GM12874 (cell line): ENCODE results near the gene TRIM71.

Experiments
- TF ChIP-seq, protein P1 (sequence below): IDR thresholded peaks from 2 replicates; pipeline ENCODE4 v1.5.1; 2011; ENCODE audit warnings: low read depth, mild to moderate bottlenecking, control low read depth, low read length, moderate library complexity; ENCODE audit not compliant: insufficient read depth

TRIM71 gene

DNA sequence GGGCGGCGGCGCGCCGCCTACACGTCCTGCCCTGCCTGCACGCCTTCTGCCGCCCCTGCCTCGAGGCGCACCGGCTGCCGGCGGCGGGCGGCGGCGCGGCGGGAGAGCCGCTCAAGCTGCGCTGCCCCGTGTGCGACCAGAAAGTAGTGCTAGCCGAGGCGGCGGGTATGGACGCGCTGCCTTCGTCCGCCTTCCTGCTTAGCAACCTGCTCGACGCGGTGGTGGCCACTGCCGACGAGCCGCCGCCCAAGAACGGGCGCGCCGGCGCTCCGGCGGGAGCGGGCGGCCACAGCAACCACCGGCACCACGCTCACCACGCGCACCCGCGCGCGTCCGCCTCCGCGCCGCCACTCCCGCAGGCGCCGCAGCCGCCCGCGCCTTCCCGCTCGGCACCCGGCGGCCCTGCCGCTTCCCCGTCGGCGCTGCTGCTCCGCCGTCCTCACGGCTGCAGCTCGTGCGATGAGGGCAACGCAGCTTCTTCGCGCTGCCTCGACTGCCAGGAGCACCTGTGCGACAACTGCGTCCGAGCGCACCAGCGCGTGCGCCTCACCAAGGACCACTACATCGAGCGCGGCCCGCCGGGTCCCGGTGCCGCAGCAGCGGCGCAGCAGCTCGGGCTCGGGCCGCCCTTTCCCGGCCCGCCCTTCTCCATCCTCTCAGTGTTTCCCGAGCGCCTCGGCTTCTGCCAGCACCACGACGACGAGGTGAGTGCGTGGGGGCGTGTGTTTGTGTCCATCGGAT is 602 bp downstream of the TRIM71 start:
- TF ChIP-seq, protein P1, sequence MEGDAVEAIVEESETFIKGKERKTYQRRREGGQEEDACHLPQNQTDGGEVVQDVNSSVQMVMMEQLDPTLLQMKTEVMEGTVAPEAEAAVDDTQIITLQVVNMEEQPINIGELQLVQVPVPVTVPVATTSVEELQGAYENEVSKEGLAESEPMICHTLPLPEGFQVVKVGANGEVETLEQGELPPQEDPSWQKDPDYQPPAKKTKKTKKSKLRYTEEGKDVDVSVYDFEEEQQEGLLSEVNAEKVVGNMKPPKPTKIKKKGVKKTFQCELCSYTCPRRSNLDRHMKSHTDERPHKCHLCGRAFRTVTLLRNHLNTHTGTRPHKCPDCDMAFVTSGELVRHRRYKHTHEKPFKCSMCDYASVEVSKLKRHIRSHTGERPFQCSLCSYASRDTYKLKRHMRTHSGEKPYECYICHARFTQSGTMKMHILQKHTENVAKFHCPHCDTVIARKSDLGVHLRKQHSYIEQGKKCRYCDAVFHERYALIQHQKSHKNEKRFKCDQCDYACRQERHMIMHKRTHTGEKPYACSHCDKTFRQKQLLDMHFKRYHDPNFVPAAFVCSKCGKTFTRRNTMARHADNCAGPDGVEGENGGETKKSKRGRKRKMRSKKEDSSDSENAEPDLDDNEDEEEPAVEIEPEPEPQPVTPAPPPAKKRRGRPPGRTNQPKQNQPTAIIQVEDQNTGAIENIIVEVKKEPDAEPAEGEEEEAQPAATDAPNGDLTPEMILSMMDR = no peak

DNA sequence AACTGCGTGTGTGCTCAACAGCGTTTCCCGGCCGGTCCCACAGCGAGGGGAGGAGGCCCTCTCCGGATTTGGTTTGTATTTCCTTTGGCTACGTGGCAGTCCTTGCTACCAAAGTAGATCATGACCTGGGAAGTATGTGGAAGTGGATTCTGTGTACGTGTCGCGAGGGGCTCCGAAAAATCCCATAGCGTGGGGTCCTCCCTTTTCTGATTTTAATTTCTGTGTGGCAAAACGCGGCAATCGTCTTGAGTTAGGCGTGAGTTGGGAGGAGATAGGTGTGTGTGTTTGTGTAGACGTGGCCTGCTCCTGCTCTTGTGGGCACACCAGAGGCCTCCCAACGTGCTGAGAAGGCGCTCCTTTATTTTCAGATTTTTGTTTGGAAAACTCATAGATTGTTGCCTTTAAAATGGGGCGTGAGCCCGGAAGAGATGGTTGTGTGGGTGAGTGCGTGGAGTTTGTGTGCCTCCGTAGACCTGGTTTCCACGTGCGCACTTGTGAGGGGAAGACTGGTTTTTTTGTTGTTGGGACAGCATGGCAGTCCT is 1.2 kb downstream of the TRIM71 start:
- TF ChIP-seq, protein P1 = no peak

DNA sequence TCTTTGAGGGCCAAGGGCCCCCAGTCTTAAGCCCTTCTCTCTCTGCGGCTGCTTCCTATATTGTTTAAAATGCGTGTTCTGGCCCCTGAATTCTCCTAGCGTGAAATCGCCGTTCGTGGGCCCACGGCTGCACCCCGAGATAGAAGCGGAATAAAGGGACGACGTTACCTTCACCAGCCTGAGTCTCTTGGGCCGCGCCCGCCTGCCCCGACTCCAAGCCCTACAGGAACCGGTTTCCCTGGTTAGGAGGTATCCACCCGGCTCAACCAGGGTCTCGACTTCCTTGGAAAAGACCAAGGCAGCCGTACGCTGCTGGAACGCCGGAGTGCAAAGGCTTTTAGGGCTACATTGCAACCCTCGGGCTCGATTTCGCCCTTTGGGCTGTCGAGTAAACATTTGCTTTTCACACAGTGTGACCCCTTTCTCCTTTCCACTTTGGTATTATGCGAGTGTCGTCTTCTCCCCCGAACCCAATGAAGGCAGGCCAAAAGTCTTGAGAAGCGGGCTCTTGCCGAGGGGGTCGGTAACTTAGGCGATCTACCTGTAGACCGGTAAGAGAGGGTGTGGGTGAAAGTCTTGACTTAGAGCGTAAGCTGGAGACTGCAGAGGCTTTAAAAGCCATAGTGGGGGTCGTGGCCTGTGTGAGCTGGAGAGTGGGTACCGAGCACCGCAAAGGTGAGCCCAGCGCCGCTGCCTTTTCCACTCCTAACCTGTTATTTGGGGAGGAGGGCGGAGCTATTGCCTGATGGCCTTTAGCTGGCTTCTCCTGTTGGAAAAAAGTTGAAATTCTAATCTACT is 2.0 kb downstream of the TRIM71 start:
- TF ChIP-seq, protein P1 = no peak

DNA sequence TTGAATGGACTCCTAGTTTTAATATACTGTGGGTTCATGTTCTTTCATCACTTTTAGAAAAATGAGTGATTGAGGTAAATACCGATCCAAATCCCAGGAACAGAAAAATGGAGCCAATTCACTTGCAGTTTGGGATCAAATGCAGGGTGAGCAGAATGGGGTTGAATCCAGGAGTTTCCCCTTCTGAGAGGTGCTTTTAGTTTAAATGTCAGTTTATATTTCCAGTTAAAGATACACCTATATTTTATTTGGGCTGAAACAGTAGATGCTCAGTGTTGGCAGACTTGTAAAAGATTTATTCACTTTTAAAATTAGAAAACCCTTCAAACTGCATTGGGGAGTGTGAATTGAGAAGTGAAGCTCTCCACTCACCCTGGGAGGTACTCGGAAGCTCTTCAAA is 2.6 kb downstream of the TRIM71 start:
- TF ChIP-seq, protein P1 = no peak

DNA sequence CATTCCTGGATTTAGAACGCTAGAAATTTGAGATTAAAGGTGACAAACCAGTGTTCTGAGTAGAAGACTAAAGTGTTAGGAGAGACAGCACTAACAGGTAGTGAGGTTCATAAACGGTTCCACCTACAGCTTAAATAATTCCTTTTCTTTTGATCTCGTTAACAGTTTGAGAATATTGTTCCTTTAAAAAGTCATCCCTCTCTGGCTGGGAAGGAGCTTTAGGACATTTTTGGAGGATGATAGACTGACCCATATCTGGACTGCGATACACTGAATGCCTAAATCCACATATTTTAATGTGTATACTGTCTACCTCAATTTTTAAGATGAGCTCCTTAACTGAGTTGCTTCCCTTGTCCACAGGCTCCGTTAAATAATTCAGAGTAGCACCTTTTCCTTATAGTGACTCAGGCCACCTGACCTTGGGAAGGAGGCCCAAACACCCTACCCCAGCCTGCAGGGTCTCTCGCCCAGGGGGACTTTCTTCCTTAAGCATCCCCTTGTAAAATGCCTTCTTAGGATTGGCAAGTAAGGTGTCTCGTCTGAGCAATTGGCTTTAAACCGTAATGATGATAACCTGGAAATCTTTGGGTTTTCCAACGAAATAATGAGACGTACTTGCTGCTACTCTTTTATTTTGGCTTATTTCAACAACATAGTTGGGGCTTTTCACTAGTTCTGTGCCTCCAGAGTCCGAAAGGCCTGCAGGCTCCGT is 3.3 kb downstream of the TRIM71 start:
- TF ChIP-seq, protein P1 = no peak

DNA sequence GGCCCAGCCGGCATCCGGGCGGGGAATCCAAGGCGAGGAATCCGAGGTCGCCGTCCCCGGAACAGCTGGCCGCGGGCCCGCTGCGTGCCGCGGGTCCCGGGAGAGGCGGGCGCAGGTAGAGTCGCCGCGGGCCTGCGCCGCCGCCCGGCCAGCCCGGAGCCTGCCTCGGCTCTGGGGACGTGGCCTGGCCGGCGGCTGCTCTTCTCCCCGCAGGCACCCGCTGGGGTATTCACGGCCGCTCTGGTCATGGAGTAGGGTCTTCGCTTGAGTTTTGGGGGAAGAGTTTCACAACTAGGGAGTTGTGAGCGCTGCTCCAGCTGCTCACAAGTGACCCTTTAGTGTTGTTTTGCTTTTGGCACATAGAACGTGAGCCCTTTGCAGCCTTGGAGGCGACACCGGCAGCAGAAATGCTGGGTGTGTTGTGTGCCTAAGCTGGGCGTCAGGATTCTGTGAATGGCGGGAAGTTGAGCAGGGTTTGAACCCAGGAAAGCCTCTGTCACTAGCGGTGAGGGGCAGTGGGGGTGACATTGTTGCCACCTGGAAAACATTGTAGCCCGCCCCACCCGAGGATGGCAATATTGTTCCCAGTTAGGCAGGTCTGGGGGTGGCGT is 4.0 kb downstream of the TRIM71 start:
- TF ChIP-seq, protein P1 = no peak
